Ecto neural progenitor cell (in vitro differentiated cells): Measurements from ENCODE around the gene HS6ST3.

Source experiments
- DNase-seq: peaks from one replicate; pipeline ENCODE4 v3.0.0-alpha.2; 2018; ENCODE audit warnings: low spot score

Gene HS6ST3

GRCh38 chr13:96444676-96445075 is 354.8 kb downstream of the HS6ST3 start:
- no peak for DNase-seq

- no peak for DNase-seq
These were observed 360.0 kb downstream of the HS6ST3 start for GRCh38 chr13:96449920-96450319.

GRCh38 chr13:96450326-96451020 is 360.6 kb downstream of the HS6ST3 start:
- no peak for DNase-seq

GRCh38 chr13:96454466-96454865 is 364.6 kb downstream of the HS6ST3 start:
- DNase-seq, result no peak

- no peak for DNase-seq
These were observed 370.7 kb downstream of the HS6ST3 start for GRCh38 chr13:96460609-96461008.

- no peak for DNase-seq
These were observed 383.7 kb downstream of the HS6ST3 start for GRCh38 chr13:96473526-96474180.

GRCh38 chr13:96474181-96474557 is 384.3 kb downstream of the HS6ST3 start:
- no peak for DNase-seq

- DNase-seq, result no peak
These were observed 385.2 kb downstream of the HS6ST3 start for GRCh38 chr13:96475103-96475502.

GRCh38 chr13:96481482-96481881 is 391.6 kb downstream of the HS6ST3 start:
- DNase-seq, result no peak

GRCh38 chr13:96490496-96490989 is 400.6 kb downstream of the HS6ST3 start:
- no peak for DNase-seq

GRCh38 chr13:96491103-96491502 is 401.2 kb downstream of the HS6ST3 start:
- DNase-seq, result no peak

- no peak for DNase-seq
These were observed 402.9 kb downstream of the HS6ST3 start for GRCh38 chr13:96492766-96493165.

GRCh38 chr13:96499656-96500055 is 409.7 kb downstream of the HS6ST3 start:
- no peak for DNase-seq

- DNase-seq, result no peak
These were observed 411.0 kb downstream of the HS6ST3 start for GRCh38 chr13:96500953-96501352.

GRCh38 chr13:96503481-96503880 is 413.6 kb downstream of the HS6ST3 start:
- no peak for DNase-seq

GRCh38 chr13:96511587-96511986 is 421.7 kb downstream of the HS6ST3 start:
- DNase-seq, result no peak

GRCh38 chr13:96519380-96519779 is 429.5 kb downstream of the HS6ST3 start:
- no peak for DNase-seq

GRCh38 chr13:96524398-96525020 is 434.6 kb downstream of the HS6ST3 start:
- DNase-seq, result peak; percentile 48

GRCh38 chr13:96525715-96526114 is 435.8 kb downstream of the HS6ST3 start:
- DNase-seq, result no peak

- DNase-seq, result no peak
These were observed 437.6 kb downstream of the HS6ST3 start for GRCh38 chr13:96527497-96527896.

GRCh38 chr13:96532804-96533203 is 442.9 kb downstream of the HS6ST3 start:
- no peak for DNase-seq

GRCh38 chr13:96533408-96533807 is 443.5 kb downstream of the HS6ST3 start:
- no peak for DNase-seq

- no peak for DNase-seq
These were observed 449.9 kb downstream of the HS6ST3 start for GRCh38 chr13:96539791-96540190.
